ENCODE measurements around the gene EFCAB12. TPM values are rescaled to one million over a fixed set of nuclear protein-coding genes. Genes with fewer than 3 reads are reported as not detected.

Gene EFCAB12
- total and polyA plus RNA-seq, 2 of the 4 experiments (the other 2 are of a cell fraction), result under 0.01 to 0.17 TPM

- Histone ChIP-seq H3K4me1 (ENCODE audit: control insufficient read depth, insufficient read depth, low read length) (peaks cover 15% of the 10 kb centered on the region), H3K4ac (ENCODE audit: low read depth, low read length) (no peak overlapping the region), H2AFZ (replicated peaks; ENCODE audit: low read length, poor library complexity) (no peak overlapping the region), H3K4me2 (ENCODE audit: low read depth, low read length) (no peak overlapping the region), H3K27ac (ENCODE audit: insufficient read depth, low read length) (no peak overlapping the region), H3K9me1 (ENCODE audit: insufficient read depth, low read length) (peaks cover 14% of the 10 kb centered on the region), H3K14ac (replicated peaks; ENCODE audit: low read depth, low read length) (no peak overlapping the region), H3K79me1 (ENCODE audit: low read depth in 1 of 2, low read length in 2 of 2) (peaks cover 15 to 66% of the 10 kb centered on the region in 2 experiments), H3K23ac (ENCODE audit: low read depth, low read length) (no peak overlapping the region), H2BK120ac (ENCODE audit: low read depth, low read length) (no peak overlapping the region), H2BK5ac (ENCODE audit: low read depth, low read length, poor library complexity, severe bottlenecking) (no peak overlapping the region), H4K5ac (ENCODE audit: low read depth, low read length) (no peak overlapping the region), H3K56ac (ENCODE audit: extremely low read depth, insufficient read depth, low read length) (no peak overlapping the region), H4K20me1 (ENCODE audit: insufficient read depth, low read length) (peaks cover 35% of the 10 kb centered on the region), H4K8ac (ENCODE audit: low read depth in 2 of 2, low read length in 2 of 2) (no peak overlapping the region), H2AK9ac (replicated peaks; ENCODE audit: low read depth, low read length, poor library complexity) (no peak overlapping the region), H3K4me3 (ENCODE audit: insufficient read depth, low read depth, low read length) (no peak overlapping the region), H3K9me3 (ENCODE audit: control insufficient read depth, insufficient read depth, low read length) (no peaks in the 10 kb centered on the region), H4K91ac (ENCODE audit: insufficient read depth, low read depth, low read length) (no peak overlapping the region), H3K27me3 (ENCODE audit: control insufficient read depth, insufficient read depth, low read length) (no peaks in the 10 kb centered on the region), H2BK20ac (ENCODE audit: low read depth, low read length) (no peak overlapping the region), H2BK15ac (ENCODE audit: low read depth, low read length) (no peak overlapping the region), H2AK5ac (ENCODE audit: low read depth, low read length) (no peak overlapping the region), H3K9ac (ENCODE audit: low read depth, low read length) (no peak overlapping the region), H3K18ac (ENCODE audit: low read depth, low read length) (no peak overlapping the region), H3K36me3 (ENCODE audit: control insufficient read depth, insufficient read depth, low read length) (peaks cover 24% of the 10 kb centered on the region)
- 89% methylated on average over 6 of the region's 6 CpGs; no CpG with 5 or more reads in 1 of the 2 experiments for WGBS, 2 experiments (ENCODE audit: extremely low coverage in 2 of 2, insufficient read length in 1 of 2)
- POLR2A ChIA-PET (ENCODE audit: unreplicated experiment), result no interaction called here
- TF ChIP-seq BHLHE40 (IDR thresholded peaks at IDR 0.05; ENCODE audit: low read depth, low read length) (no peak), SMC3 (IDR thresholded peaks at IDR 0.05; ENCODE audit: low read depth, low read length) (no peak), ELK1 (IDR thresholded peaks at IDR 0.05; ENCODE audit: borderline replicate concordance, low read depth, low read length) (no peak), RCOR1 (IDR thresholded peaks at IDR 0.05; ENCODE audit: insufficient replicate concordance, low read length) (no peak), MAZ (IDR thresholded peaks at IDR 0.05; ENCODE audit: borderline replicate concordance, low read depth, low read length) (no peak), FOS (IDR thresholded peaks at IDR 0.05; ENCODE audit: low read depth, low read length) (no peak), CHD1 (IDR thresholded peaks at IDR 0.05; ENCODE audit: low read depth, low read length) (no peak), CEBPB (IDR thresholded peaks at IDR 0.05; ENCODE audit: low read depth, low read length) (no peak)
- intact Hi-C loops (cut with micrococcal nuclease) (no loop called here), dilution Hi-C loops (cut with HindIII; ENCODE audit: low sequenced_read_pairs, unreplicated experiment) (no loop called here), in situ Hi-C loops (cut with MboI; ENCODE audit: low sequenced_read_pairs) (loop anchor here (25.0 kb wide), 1 partner anchor 219 kb away; the partner anchor contains the start of gene PLXND1)
- CTCF ChIA-PET, result no interaction called here
- DNase-seq (no peak), ATAC-seq (ENCODE audit: low read depth) (no peak)
- no TSS peak for BruUV-seq (replicated peaks)
These were observed 35.2 kb downstream of the EFCAB12 start for GRCh38 chr3:129393271-129393670.
